ENCODE results near the gene THEM5.

THEM5 gene

DNA sequence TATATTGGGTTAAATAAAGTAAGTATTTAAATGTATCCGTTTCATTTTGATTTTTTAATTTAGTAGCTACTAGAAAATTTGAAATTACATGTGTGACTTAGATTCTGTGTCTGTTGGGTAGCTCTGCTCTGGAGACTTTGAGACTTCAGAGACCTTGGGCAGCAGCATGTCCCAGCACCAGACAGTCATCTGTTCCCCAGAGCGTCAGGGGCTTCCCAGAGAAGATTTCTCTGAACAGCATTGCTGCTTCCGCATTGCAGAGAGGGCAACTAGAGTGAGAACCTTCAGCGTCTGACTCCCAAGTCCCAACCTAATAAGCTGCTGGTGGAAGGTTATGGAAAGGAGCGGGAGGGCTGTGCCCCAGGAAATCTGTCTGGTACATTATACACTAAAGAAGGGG, 54.9 kb downstream of the THEM5 start:
- DNase-seq (ENCODE audit: low read depth): no peak
- TF ChIP-seq, protein P1, sequence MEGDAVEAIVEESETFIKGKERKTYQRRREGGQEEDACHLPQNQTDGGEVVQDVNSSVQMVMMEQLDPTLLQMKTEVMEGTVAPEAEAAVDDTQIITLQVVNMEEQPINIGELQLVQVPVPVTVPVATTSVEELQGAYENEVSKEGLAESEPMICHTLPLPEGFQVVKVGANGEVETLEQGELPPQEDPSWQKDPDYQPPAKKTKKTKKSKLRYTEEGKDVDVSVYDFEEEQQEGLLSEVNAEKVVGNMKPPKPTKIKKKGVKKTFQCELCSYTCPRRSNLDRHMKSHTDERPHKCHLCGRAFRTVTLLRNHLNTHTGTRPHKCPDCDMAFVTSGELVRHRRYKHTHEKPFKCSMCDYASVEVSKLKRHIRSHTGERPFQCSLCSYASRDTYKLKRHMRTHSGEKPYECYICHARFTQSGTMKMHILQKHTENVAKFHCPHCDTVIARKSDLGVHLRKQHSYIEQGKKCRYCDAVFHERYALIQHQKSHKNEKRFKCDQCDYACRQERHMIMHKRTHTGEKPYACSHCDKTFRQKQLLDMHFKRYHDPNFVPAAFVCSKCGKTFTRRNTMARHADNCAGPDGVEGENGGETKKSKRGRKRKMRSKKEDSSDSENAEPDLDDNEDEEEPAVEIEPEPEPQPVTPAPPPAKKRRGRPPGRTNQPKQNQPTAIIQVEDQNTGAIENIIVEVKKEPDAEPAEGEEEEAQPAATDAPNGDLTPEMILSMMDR (IDR thresholded peaks at IDR 0.05; ENCODE audit: control insufficient read depth, extremely low read depth, insufficient read depth): no peak
- H3K4me3 ChIP-seq (ENCODE audit: low read depth, low read length): no peak overlapping the region
